Smooth muscle cell (in vitro differentiated cells): ENCODE results near the gene DNAJB8. TPM values are rescaled to one million over a fixed set of nuclear protein-coding genes. Genes with fewer than 3 reads are reported as not detected.

ENCODE experiments used
- DNase-seq: peaks from one replicate; lab custom pipeline; 2025; ENCODE audit not compliant: unreplicated experiment; lab: John Stamatoyannopoulos, UW
- H2AFZ ChIP-seq: fragments of 200-600 bp; sonication (generic); 2 replicates; pipeline ENCODE4 v1.6.0; 2016; ENCODE audit warnings: antibody characterized with exemption, low read depth, mild to moderate bottlenecking
- H3F3A ChIP-seq: fragments of 200-600 bp; sonication (generic); 2 replicates; pipeline ENCODE4 v1.6.0; 2017; ENCODE audit warnings: antibody characterized with exemption, low read depth
- H3K27ac ChIP-seq: fragments of 200-600 bp; sonication (generic); 2 replicates; pipeline ENCODE4 v1.5.1; 2016; ENCODE audit warnings: low read depth, mild to moderate bottlenecking
- H3K27me3 ChIP-seq: fragments of 200-600 bp; sonication (generic); 2 replicates; pipeline ENCODE4 v1.6.1; 2016; ENCODE audit warnings: low read depth, mild to moderate bottlenecking
- H3K36me3 ChIP-seq: fragments of 200-600 bp; sonication (generic); 2 replicates; pipeline ENCODE4 v1.5.1; 2016; ENCODE audit warnings: low read depth
- H3K4me1 ChIP-seq: fragments of 200-600 bp; sonication (generic); 2 replicates; pipeline ENCODE4 v1.5.1; 2016; ENCODE audit warnings: low read depth
- H3K4me2 ChIP-seq: fragments of 200-600 bp; sonication (generic); 2 replicates; pipeline ENCODE4 v1.6.0; 2016; ENCODE audit warnings: mild to moderate bottlenecking
- H3K4me3 ChIP-seq: fragments of 200-600 bp; sonication (generic); 2 replicates; pipeline ENCODE4 v1.5.1; 2016; ENCODE audit warnings: mild to moderate bottlenecking
- H3K79me2 ChIP-seq: fragments of 200-600 bp; sonication (generic); 2 replicates; pipeline ENCODE4 v1.6.0; 2016; ENCODE audit warnings: low read depth, mild to moderate bottlenecking
- H3K9ac ChIP-seq: fragments of 200-600 bp; sonication (generic); 2 replicates; pipeline ENCODE4 v1.6.0; 2016; ENCODE audit warnings: low read depth
- H3K9me3 ChIP-seq: fragments of 200-600 bp; sonication (generic); replicated peaks from 2 replicates; pipeline ENCODE4 v1.5.1; 2016; ENCODE audit warnings: low read depth
- H4K20me1 ChIP-seq: fragments of 200-600 bp; sonication (generic); 2 replicates; pipeline ENCODE4 v1.6.0; 2016; ENCODE audit warnings: low read depth
- CTCF ChIP-seq: fragments of 200-600 bp; sonication (generic); IDR thresholded peaks from 2 replicates; pipeline ENCODE4 v1.5.1; 2017; ENCODE audit warnings: borderline replicate concordance, mild to moderate bottlenecking, antibody characterized with exemption; ENCODE audit not compliant: insufficient read depth, poor library complexity, severe bottlenecking
- WGBS: methylation state at CpG from one replicate; pipeline ENCODE4 v1.1.7; 2016; ENCODE audit warnings: low lambda C conversion rate; 5-methylcytosine and 5-hydroxymethylcytosine counted together
- polyA plus RNA-seq: library from polyadenylated mRNA; unstranded; fragments of >200 nt; fragmentation: Nextera tagmentation; extraction: Ambion mirVana; gene quantifications from 2 replicates; pipeline ENCODE4 v1.2.1, GENCODE V29; 2016
- total RNA-seq: library from RNA; depleted of rRNA; stranded (reverse); fragments of >200 nt; gene quantifications from 2 replicates; pipeline ENCODE4 v1.2.3, GENCODE V29; 2014

DNAJB8 gene
- total and polyA plus RNA-seq, 2 experiments from 2014 or later: not detected

GRCh38 chr3:128498127-128498626 lies 31.5 kb upstream of the DNAJB8 start:
- Histone ChIP-seq H3K4me2 (peak overlapping the region; percentile 90), H3F3A (peaks cover 6% of the 10 kb centered on the region), H2AFZ (no peak overlapping the region), H3K27ac (no peak overlapping the region), H3K79me2 (no peaks in the 10 kb centered on the region), H3K36me3 (no peaks in the 10 kb centered on the region), H4K20me1 (peaks cover 38% of the 10 kb centered on the region), H3K9ac (no peak overlapping the region), H3K9me3 (no peaks in the 10 kb centered on the region), H3K4me1 (peaks cover 4% of the 10 kb centered on the region), H3K4me3 (peak overlapping the region; percentile 64), H3K27me3 (peaks cover 43% of the 10 kb centered on the region)
- no peak for DNase-seq
- WGBS: 71% methylated on average over 5 of the region's 5 CpGs
- no peak for TF ChIP-seq CTCF

- H3K36me3 ChIP-seq: no peaks in the 10 kb centered on the region
- DNase-seq: peak; percentile 76
- H3K4me1 ChIP-seq: peaks cover 8% of the 10 kb centered on the region
- H3K4me3 ChIP-seq: peak overlapping the region; percentile 64
- TF ChIP-seq CTCF: peak; percentile 79
- H4K20me1 ChIP-seq: peaks cover 45% of the 10 kb centered on the region
- peak overlapping the region; percentile 90 for H3K4me2 ChIP-seq
- no peak overlapping the region for H3K27ac ChIP-seq
- H2AFZ ChIP-seq: peak overlapping the region; percentile 66
- H3K27me3 ChIP-seq: peaks cover 49% of the 10 kb centered on the region
- H3F3A ChIP-seq: peaks cover 6% of the 10 kb centered on the region
- H3K79me2 ChIP-seq: no peaks in the 10 kb centered on the region
- peak overlapping the region; percentile 34 for H3K9ac ChIP-seq
- no peaks in the 10 kb centered on the region for H3K9me3 ChIP-seq
- WGBS: 2% methylated on average over 73 of the region's 77 CpGs
Measured at GRCh38 chr3:128497305-128498126, 30.8 kb upstream of the DNAJB8 start.

GRCh38 chr3:128496602-128497304 lies 30.1 kb upstream of the DNAJB8 start:
- Histone ChIP-seq H3K27me3 (peaks cover 57% of the 10 kb centered on the region), H3K36me3 (no peaks in the 10 kb centered on the region), H2AFZ (no peak overlapping the region)

More at GRCh38 chr3:128496602-128497304, 30.1 kb upstream of the DNAJB8 start:
- no peak overlapping the region for H3K27ac ChIP-seq
- H3K4me2 ChIP-seq: peak overlapping the region; percentile 90
- peak overlapping the region; percentile 64 for H3K4me3 ChIP-seq
- peaks cover 6% of the 10 kb centered on the region for H3F3A ChIP-seq
- no peak for DNase-seq
- no peaks in the 10 kb centered on the region for H3K79me2 ChIP-seq
- peaks cover 12% of the 10 kb centered on the region for H3K4me1 ChIP-seq
- TF ChIP-seq CTCF: no peak
- no peak overlapping the region for H3K9ac ChIP-seq
- no peaks in the 10 kb centered on the region for H3K9me3 ChIP-seq
- 22% methylated on average over 45 of the region's 45 CpGs for WGBS
- H4K20me1 ChIP-seq: peaks cover 53% of the 10 kb centered on the region
